GM12872 (cell line): ENCODE results near the gene CDX2.

ENCODE experiments used
- CTCF ChIP-seq: IDR thresholded peaks from 3 replicates; pipeline ENCODE4 v1.5.1; 2011; ENCODE audit warnings: low read depth, mild to moderate bottlenecking, low read length, moderate library complexity; ENCODE audit not compliant: insufficient read depth

CDX2 gene

GRCh38 chr13:28001837-28002473 lies 32.8 kb upstream of the CDX2 start:
- TF ChIP-seq CTCF = no peak

GRCh38 chr13:28001049-28001448 lies 31.9 kb upstream of the CDX2 start:
- no peak for TF ChIP-seq CTCF

- TF ChIP-seq CTCF = no peak
Observed at GRCh38 chr13:28000567-28000966, 31.5 kb upstream of the CDX2 start.

DNA sequence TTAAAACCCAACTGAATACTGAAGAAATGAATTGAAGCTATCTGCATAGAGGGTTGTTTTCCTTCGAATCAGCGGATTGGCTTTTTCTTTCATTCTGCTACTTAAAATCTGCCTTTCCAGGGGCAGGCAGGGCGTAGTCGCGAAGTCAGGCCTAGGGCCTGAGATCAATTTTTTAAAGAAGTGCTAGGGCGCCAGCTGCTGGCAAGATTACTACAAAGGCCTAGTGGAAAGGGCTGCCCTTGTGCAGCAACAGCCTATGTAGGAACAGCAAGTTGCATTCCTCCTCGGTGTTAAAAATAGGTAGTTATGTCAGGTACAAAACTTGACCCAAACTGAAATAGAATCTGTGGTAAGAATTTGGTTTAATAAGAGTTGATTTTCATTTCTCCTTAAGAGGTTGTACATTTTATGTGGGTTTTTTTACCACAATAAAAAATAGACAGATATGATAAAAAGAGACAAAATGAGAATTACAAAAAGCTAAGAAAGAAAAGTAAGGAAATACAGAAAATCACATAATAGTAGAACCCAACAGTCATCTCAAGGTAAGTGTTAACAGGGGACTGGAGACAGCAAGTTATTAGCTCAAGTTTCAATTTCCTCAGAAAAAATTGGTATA lies 28.9 kb upstream of the CDX2 start:
- peak; percentile 63 for TF ChIP-seq CTCF

DNA sequence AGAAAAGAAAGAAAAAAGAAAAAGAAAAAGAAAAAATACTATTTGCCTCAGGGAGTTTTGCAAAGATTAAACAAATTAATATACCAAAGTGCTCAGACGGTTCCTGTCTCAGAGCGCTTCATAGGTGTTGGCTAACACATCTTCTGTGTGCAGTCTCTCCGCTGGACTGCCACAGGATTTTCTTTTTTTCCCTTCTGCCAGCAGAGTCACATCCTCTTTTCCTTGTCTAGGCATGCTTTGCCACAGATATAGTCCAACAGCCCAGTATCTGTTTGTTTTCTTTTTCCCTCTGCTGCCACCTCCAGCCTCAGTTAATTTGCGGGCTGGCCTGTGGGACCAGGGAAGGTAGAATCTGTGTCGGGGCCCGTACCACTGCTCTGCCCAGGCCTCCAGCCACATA lies 22.8 kb upstream of the CDX2 start:
- no peak for TF ChIP-seq CTCF

GRCh38 chr13:27988520-27988919 lies 19.4 kb upstream of the CDX2 start, which contains the start of gene URAD:
Gene URAD (minus strand): TSS chr13:27988693. CDS start chr13:27988637, 56 bp downstream.
- no peak for TF ChIP-seq CTCF

- TF ChIP-seq CTCF = no peak
Observed at GRCh38 chr13:27985600-27985999, 16.5 kb upstream of the CDX2 start.
